ENCODE data around the gene LSM6.

DNA sequence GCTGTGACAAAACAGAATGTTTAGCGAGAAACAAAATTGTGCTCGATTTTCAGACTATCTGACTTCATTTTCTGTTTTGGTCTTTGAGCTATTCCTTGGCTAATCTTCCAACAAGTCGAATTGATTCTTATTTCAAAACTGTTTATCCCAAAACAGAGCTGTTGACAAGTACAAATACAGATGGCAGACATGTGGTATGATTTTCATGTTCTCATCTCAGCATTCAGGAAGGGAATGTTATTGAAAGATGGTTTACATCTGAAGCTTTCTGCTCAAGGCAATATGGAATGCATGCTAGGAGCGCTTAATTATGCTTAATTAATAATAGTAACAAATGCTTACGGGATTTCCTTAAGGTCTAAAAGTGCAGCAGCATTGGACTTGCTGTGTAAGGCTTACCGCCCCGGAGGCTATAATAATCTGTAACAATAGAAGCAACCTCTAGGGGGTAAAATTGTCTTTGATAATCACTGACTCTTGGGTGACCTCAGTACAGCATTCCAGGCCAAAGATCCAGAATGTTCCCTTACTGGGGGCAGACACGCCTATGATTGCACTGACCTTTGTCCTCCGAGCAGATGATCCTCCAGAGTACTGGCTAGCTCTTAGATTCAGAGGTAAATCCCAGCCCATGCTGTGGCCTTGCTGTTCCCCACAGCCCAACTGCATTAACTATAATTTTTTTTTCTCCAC lies 16.4 kb downstream of the LSM6 start:
- TF ChIP-seq, protein P1, sequence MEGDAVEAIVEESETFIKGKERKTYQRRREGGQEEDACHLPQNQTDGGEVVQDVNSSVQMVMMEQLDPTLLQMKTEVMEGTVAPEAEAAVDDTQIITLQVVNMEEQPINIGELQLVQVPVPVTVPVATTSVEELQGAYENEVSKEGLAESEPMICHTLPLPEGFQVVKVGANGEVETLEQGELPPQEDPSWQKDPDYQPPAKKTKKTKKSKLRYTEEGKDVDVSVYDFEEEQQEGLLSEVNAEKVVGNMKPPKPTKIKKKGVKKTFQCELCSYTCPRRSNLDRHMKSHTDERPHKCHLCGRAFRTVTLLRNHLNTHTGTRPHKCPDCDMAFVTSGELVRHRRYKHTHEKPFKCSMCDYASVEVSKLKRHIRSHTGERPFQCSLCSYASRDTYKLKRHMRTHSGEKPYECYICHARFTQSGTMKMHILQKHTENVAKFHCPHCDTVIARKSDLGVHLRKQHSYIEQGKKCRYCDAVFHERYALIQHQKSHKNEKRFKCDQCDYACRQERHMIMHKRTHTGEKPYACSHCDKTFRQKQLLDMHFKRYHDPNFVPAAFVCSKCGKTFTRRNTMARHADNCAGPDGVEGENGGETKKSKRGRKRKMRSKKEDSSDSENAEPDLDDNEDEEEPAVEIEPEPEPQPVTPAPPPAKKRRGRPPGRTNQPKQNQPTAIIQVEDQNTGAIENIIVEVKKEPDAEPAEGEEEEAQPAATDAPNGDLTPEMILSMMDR (conservative IDR thresholded peaks at IDR 0.05; ENCODE audit: low read depth in 2 of 2), result no peak
- TF ChIP-seq EZH2 (IDR thresholded peaks at IDR 0.05; ENCODE audit: low read depth, unreplicated experiment) (no peak), CREB1 (CRISPR knock-in tag; IDR thresholded peaks at IDR 0.05; ENCODE audit: low read depth) (no peak), POLR2AphosphoS5 (IDR thresholded peaks at IDR 0.05; ENCODE audit: low read depth) (no peak), EZH2phosphoT487 (IDR thresholded peaks at IDR 0.05; ENCODE audit: unreplicated experiment) (no peak), ZNF114 (CRISPR knock-in tag; IDR thresholded peaks at IDR 0.05) (no peak)
- TF ChIP-seq, protein P2, sequence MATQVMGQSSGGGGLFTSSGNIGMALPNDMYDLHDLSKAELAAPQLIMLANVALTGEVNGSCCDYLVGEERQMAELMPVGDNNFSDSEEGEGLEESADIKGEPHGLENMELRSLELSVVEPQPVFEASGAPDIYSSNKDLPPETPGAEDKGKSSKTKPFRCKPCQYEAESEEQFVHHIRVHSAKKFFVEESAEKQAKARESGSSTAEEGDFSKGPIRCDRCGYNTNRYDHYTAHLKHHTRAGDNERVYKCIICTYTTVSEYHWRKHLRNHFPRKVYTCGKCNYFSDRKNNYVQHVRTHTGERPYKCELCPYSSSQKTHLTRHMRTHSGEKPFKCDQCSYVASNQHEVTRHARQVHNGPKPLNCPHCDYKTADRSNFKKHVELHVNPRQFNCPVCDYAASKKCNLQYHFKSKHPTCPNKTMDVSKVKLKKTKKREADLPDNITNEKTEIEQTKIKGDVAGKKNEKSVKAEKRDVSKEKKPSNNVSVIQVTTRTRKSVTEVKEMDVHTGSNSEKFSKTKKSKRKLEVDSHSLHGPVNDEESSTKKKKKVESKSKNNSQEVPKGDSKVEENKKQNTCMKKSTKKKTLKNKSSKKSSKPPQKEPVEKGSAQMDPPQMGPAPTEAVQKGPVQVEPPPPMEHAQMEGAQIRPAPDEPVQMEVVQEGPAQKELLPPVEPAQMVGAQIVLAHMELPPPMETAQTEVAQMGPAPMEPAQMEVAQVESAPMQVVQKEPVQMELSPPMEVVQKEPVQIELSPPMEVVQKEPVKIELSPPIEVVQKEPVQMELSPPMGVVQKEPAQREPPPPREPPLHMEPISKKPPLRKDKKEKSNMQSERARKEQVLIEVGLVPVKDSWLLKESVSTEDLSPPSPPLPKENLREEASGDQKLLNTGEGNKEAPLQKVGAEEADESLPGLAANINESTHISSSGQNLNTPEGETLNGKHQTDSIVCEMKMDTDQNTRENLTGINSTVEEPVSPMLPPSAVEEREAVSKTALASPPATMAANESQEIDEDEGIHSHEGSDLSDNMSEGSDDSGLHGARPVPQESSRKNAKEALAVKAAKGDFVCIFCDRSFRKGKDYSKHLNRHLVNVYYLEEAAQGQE (IDR thresholded peaks at IDR 0.05; ENCODE audit: unreplicated experiment), result no peak
- TF ChIP-seq, protein P3, sequence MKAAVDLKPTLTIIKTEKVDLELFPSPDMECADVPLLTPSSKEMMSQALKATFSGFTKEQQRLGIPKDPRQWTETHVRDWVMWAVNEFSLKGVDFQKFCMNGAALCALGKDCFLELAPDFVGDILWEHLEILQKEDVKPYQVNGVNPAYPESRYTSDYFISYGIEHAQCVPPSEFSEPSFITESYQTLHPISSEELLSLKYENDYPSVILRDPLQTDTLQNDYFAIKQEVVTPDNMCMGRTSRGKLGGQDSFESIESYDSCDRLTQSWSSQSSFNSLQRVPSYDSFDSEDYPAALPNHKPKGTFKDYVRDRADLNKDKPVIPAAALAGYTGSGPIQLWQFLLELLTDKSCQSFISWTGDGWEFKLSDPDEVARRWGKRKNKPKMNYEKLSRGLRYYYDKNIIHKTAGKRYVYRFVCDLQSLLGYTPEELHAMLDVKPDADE (IDR thresholded peaks at IDR 0.05), result no peak

Measured in GM23338 (cell line).